ENCODE data around the gene KCTD16.

KCTD16 gene

GRCh38 chr5:144135113-144135762 is 35.4 kb upstream of the KCTD16 start:
- Histone ChIP-seq H3K27ac (ENCODE audit: low read length) (no peak overlapping the region), H3K36me3 (ENCODE audit: control insufficient read depth, low read depth, low read length) (no peaks in the 10 kb centered on the region), H3K9me3 (ENCODE audit: control insufficient read depth, low read depth, low read length) (no peaks in the 10 kb centered on the region), H3K27me3 (ENCODE audit: control insufficient read depth, insufficient read depth, low read length) (no peaks in the 10 kb centered on the region), H3K4me3 (ENCODE audit: low read length) (no peak overlapping the region), H3K4me1 (ENCODE audit: control insufficient read depth, low read depth, low read length) (no peaks in the 10 kb centered on the region), H3K9ac (ENCODE audit: low read length) (no peak overlapping the region)

- no peaks in the 10 kb centered on the region for H3K4me1 ChIP-seq (ENCODE audit: control insufficient read depth, low read depth, low read length)
- no peak overlapping the region for H3K27ac ChIP-seq (ENCODE audit: low read length)
- H3K4me3 ChIP-seq (ENCODE audit: low read length) = no peak overlapping the region
- no peaks in the 10 kb centered on the region for H3K9me3 ChIP-seq (ENCODE audit: control insufficient read depth, low read depth, low read length)
- no peaks in the 10 kb centered on the region for H3K27me3 ChIP-seq (ENCODE audit: control insufficient read depth, insufficient read depth, low read length)
- no peaks in the 10 kb centered on the region for H3K36me3 ChIP-seq (ENCODE audit: control insufficient read depth, low read depth, low read length)
- H3K9ac ChIP-seq (ENCODE audit: low read length) = no peak overlapping the region
Observed at GRCh38 chr5:144139586-144139985, 31.1 kb upstream of the KCTD16 start.

GRCh38 chr5:144141585-144141984 is 29.1 kb upstream of the KCTD16 start:
- no peaks in the 10 kb centered on the region for H3K4me1 ChIP-seq (ENCODE audit: control insufficient read depth, low read depth, low read length)
- no peak overlapping the region for H3K4me3 ChIP-seq (ENCODE audit: low read length)
- H3K36me3 ChIP-seq (ENCODE audit: control insufficient read depth, low read depth, low read length) = no peaks in the 10 kb centered on the region
- H3K9me3 ChIP-seq (ENCODE audit: control insufficient read depth, low read depth, low read length) = no peaks in the 10 kb centered on the region
- H3K27me3 ChIP-seq (ENCODE audit: control insufficient read depth, insufficient read depth, low read length) = no peaks in the 10 kb centered on the region
- H3K9ac ChIP-seq (ENCODE audit: low read length) = no peak overlapping the region
- H3K27ac ChIP-seq (ENCODE audit: low read length) = no peak overlapping the region

- H3K4me3 ChIP-seq (ENCODE audit: low read length) = no peak overlapping the region
- H3K9me3 ChIP-seq (ENCODE audit: control insufficient read depth, low read depth, low read length) = no peaks in the 10 kb centered on the region
- H3K27me3 ChIP-seq (ENCODE audit: control insufficient read depth, insufficient read depth, low read length) = no peaks in the 10 kb centered on the region
- no peaks in the 10 kb centered on the region for H3K36me3 ChIP-seq (ENCODE audit: control insufficient read depth, low read depth, low read length)
- no peaks in the 10 kb centered on the region for H3K4me1 ChIP-seq (ENCODE audit: control insufficient read depth, low read depth, low read length)
- no peak overlapping the region for H3K9ac ChIP-seq (ENCODE audit: low read length)
- H3K27ac ChIP-seq (ENCODE audit: low read length) = no peak overlapping the region
Observed at GRCh38 chr5:144142139-144142823, 28.4 kb upstream of the KCTD16 start.

- no peak overlapping the region for H3K4me3 ChIP-seq (ENCODE audit: low read length)
- no peak overlapping the region for H3K9ac ChIP-seq (ENCODE audit: low read length)
- H3K27ac ChIP-seq (ENCODE audit: low read length) = no peak overlapping the region
- H3K36me3 ChIP-seq (ENCODE audit: control insufficient read depth, low read depth, low read length) = no peaks in the 10 kb centered on the region
- no peaks in the 10 kb centered on the region for H3K9me3 ChIP-seq (ENCODE audit: control insufficient read depth, low read depth, low read length)
- no peaks in the 10 kb centered on the region for H3K27me3 ChIP-seq (ENCODE audit: control insufficient read depth, insufficient read depth, low read length)
- H3K4me1 ChIP-seq (ENCODE audit: control insufficient read depth, low read depth, low read length) = no peaks in the 10 kb centered on the region
Observed at GRCh38 chr5:144142824-144143162, 27.9 kb upstream of the KCTD16 start.

GRCh38 chr5:144143625-144144024 is 27.0 kb upstream of the KCTD16 start:
- no peaks in the 10 kb centered on the region for H3K4me1 ChIP-seq (ENCODE audit: control insufficient read depth, low read depth, low read length)
- H3K9ac ChIP-seq (ENCODE audit: low read length) = no peak overlapping the region
- no peaks in the 10 kb centered on the region for H3K36me3 ChIP-seq (ENCODE audit: control insufficient read depth, low read depth, low read length)
- no peaks in the 10 kb centered on the region for H3K9me3 ChIP-seq (ENCODE audit: control insufficient read depth, low read depth, low read length)
- H3K27ac ChIP-seq (ENCODE audit: low read length) = no peak overlapping the region
- no peak overlapping the region for H3K4me3 ChIP-seq (ENCODE audit: low read length)
- no peaks in the 10 kb centered on the region for H3K27me3 ChIP-seq (ENCODE audit: control insufficient read depth, insufficient read depth, low read length)

GRCh38 chr5:144144956-144145751 is 25.5 kb upstream of the KCTD16 start:
- no peaks in the 10 kb centered on the region for H3K9me3 ChIP-seq (ENCODE audit: control insufficient read depth, low read depth, low read length)
- H3K9ac ChIP-seq (ENCODE audit: low read length) = no peak overlapping the region
- H3K4me1 ChIP-seq (ENCODE audit: control insufficient read depth, low read depth, low read length) = no peaks in the 10 kb centered on the region
- no peak overlapping the region for H3K27ac ChIP-seq (ENCODE audit: low read length)
- no peaks in the 10 kb centered on the region for H3K36me3 ChIP-seq (ENCODE audit: control insufficient read depth, low read depth, low read length)
- H3K4me3 ChIP-seq (ENCODE audit: low read length) = no peak overlapping the region
- H3K27me3 ChIP-seq (ENCODE audit: control insufficient read depth, insufficient read depth, low read length) = no peaks in the 10 kb centered on the region

GRCh38 chr5:144151026-144151425 is 19.6 kb upstream of the KCTD16 start:
- Histone ChIP-seq H3K27me3 (ENCODE audit: control insufficient read depth, insufficient read depth, low read length) (no peaks in the 10 kb centered on the region), H3K27ac (ENCODE audit: low read length) (no peak overlapping the region), H3K9me3 (ENCODE audit: control insufficient read depth, low read depth, low read length) (no peaks in the 10 kb centered on the region), H3K9ac (ENCODE audit: low read length) (no peak overlapping the region), H3K36me3 (ENCODE audit: control insufficient read depth, low read depth, low read length) (peaks cover 1% of the 10 kb centered on the region), H3K4me1 (ENCODE audit: control insufficient read depth, low read depth, low read length) (no peaks in the 10 kb centered on the region), H3K4me3 (ENCODE audit: low read length) (no peak overlapping the region)

- Histone ChIP-seq H3K9ac (ENCODE audit: low read length) (no peak overlapping the region), H3K4me1 (ENCODE audit: control insufficient read depth, low read depth, low read length) (no peaks in the 10 kb centered on the region), H3K9me3 (ENCODE audit: control insufficient read depth, low read depth, low read length) (no peaks in the 10 kb centered on the region), H3K27me3 (ENCODE audit: control insufficient read depth, insufficient read depth, low read length) (no peaks in the 10 kb centered on the region), H3K36me3 (ENCODE audit: control insufficient read depth, low read depth, low read length) (peaks cover 22% of the 10 kb centered on the region), H3K4me3 (ENCODE audit: low read length) (no peak overlapping the region), H3K27ac (ENCODE audit: low read length) (no peak overlapping the region)
Observed at GRCh38 chr5:144156767-144157171, 13.9 kb upstream of the KCTD16 start.

GRCh38 chr5:144162686-144163085 is 8.0 kb upstream of the KCTD16 start:
- Histone ChIP-seq H3K27me3 (ENCODE audit: control insufficient read depth, insufficient read depth, low read length) (no peaks in the 10 kb centered on the region), H3K36me3 (ENCODE audit: control insufficient read depth, low read depth, low read length) (peaks cover 56% of the 10 kb centered on the region)

GRCh38 chr5:144166696-144167095 is 4.0 kb upstream of the KCTD16 start:
- H3K4me3 ChIP-seq (ENCODE audit: low read length) = no peak overlapping the region
- H3K36me3 ChIP-seq (ENCODE audit: control insufficient read depth, low read depth, low read length) = peaks cover 51% of the 10 kb centered on the region
- no peaks in the 10 kb centered on the region for H3K27me3 ChIP-seq (ENCODE audit: control insufficient read depth, insufficient read depth, low read length)
- no peak overlapping the region for H3K27ac ChIP-seq (ENCODE audit: low read length)
- no peaks in the 10 kb centered on the region for H3K9me3 ChIP-seq (ENCODE audit: control insufficient read depth, low read depth, low read length)
- no peak overlapping the region for H3K9ac ChIP-seq (ENCODE audit: low read length)
- H3K4me1 ChIP-seq (ENCODE audit: control insufficient read depth, low read depth, low read length) = peaks cover 7% of the 10 kb centered on the region

More at GRCh38 chr5:144162686-144163085, 8.0 kb upstream of the KCTD16 start:
- H3K4me3 ChIP-seq (ENCODE audit: low read length) = no peak overlapping the region
- no peak overlapping the region for H3K27ac ChIP-seq (ENCODE audit: low read length)
- H3K9ac ChIP-seq (ENCODE audit: low read length) = no peak overlapping the region
- no peaks in the 10 kb centered on the region for H3K9me3 ChIP-seq (ENCODE audit: control insufficient read depth, low read depth, low read length)
- no peaks in the 10 kb centered on the region for H3K4me1 ChIP-seq (ENCODE audit: control insufficient read depth, low read depth, low read length)
